H1 (cell line): ENCODE data around the gene ARPC3.
"Not testable (repeated sequence)": the region's sequence is repeated elsewhere in the genome, so short reads cannot be mapped to it uniquely, and the experiment has no call there.

ENCODE experiments used
- GTF2F1 ChIP-seq: IDR thresholded peaks from 2 replicates; pipeline ENCODE4 v1.6.1; 2012; ENCODE audit warnings: low read depth, low read length, improper control_type of control experiment, borderline replicate concordance
- JUN ChIP-seq: IDR thresholded peaks from 2 replicates; pipeline ENCODE4 v1.6.1; 2011; ENCODE audit warnings: low read depth, mild to moderate bottlenecking, improper control_type of control experiment, low read length

GRCh38 chr12:110465765-110466164 lies 15.6 kb upstream of the ARPC3 start:
- not testable (repeated sequence) for TF ChIP-seq GTF2F1, JUN
